ENCODE data around the gene KRTAP9-1. TPM values are rescaled to one million over a fixed set of nuclear protein-coding genes. Genes with fewer than 3 reads are reported as not detected.
"Not testable (repeated sequence)": the region's sequence is repeated elsewhere in the genome, so short reads cannot be mapped to it uniquely, and the experiment has no call there.

The KRTAP9-1 gene
- total and polyA plus RNA-seq, 4 donors, result not detected

DNA sequence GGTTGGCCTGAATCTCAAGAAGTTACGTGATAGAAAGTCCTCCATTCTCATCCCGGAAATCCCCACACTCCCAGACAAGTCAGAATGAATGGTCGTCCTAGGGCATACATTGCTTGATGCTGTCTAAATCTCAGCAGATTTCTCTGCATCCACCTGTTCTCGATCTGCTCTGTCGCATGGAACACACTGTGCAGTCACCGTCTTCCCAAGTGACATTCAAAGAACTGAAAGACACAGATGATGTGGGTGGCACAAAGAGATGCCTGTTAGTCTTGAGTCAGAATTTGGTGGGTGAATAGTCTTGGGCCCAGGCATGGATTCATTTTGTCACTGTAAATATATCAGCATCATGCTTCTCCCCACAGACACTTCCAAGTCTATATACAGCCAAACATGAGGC is 42.0 kb downstream of the KRTAP9-1 start:
- DNase-seq (ENCODE audit: low spot score), result no peak
- Histone ChIP-seq H3K4me1 (ENCODE audit: control insufficient read depth in 4 of 4, insufficient read depth in 4 of 4, low read length in 3 of 4) (no peaks in the 10 kb centered on the region), H3K9ac (ENCODE audit: low read depth in 1 of 2, low read length in 2 of 2) (no peak overlapping the region), H3K27me3 (ENCODE audit: control insufficient read depth in 4 of 4, insufficient read depth in 4 of 4, low read length in 3 of 4) (peaks cover 0 to 9% (median 0%) of the 10 kb centered on the region in 4 donors), H3K9me3 (ENCODE audit: control insufficient read depth in 4 of 4, low read length in 3 of 4) (peaks cover 0 to 3% (median 0%) of the 10 kb centered on the region in 4 donors), H3K36me3 (ENCODE audit: control insufficient read depth in 4 of 4, insufficient read depth in 3 of 4, low read depth in 1 of 4, low read length in 3 of 4) (no peaks in the 10 kb centered on the region), H3K27ac (ENCODE audit: low read depth in 1 of 2, low read length in 2 of 2) (no peak overlapping the region), H3K4me3 (ENCODE audit: low read depth in 1 of 3, low read length in 3 of 3) (no peak overlapping the region)
- WGBS, result 80% methylated on average over 6 of the region's 6 CpGs
- TF ChIP-seq, protein P1, sequence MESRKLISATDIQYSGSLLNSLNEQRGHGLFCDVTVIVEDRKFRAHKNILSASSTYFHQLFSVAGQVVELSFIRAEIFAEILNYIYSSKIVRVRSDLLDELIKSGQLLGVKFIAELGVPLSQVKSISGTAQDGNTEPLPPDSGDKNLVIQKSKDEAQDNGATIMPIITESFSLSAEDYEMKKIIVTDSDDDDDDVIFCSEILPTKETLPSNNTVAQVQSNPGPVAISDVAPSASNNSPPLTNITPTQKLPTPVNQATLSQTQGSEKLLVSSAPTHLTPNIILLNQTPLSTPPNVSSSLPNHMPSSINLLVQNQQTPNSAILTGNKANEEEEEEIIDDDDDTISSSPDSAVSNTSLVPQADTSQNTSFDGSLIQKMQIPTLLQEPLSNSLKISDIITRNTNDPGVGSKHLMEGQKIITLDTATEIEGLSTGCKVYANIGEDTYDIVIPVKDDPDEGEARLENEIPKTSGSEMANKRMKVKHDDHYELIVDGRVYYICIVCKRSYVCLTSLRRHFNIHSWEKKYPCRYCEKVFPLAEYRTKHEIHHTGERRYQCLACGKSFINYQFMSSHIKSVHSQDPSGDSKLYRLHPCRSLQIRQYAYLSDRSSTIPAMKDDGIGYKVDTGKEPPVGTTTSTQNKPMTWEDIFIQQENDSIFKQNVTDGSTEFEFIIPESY (IDR thresholded peaks at IDR 0.05), result no peak
- no peak for TF ChIP-seq NR2F2 (IDR thresholded peaks at IDR 0.05)
- TF ChIP-seq, protein P2, sequence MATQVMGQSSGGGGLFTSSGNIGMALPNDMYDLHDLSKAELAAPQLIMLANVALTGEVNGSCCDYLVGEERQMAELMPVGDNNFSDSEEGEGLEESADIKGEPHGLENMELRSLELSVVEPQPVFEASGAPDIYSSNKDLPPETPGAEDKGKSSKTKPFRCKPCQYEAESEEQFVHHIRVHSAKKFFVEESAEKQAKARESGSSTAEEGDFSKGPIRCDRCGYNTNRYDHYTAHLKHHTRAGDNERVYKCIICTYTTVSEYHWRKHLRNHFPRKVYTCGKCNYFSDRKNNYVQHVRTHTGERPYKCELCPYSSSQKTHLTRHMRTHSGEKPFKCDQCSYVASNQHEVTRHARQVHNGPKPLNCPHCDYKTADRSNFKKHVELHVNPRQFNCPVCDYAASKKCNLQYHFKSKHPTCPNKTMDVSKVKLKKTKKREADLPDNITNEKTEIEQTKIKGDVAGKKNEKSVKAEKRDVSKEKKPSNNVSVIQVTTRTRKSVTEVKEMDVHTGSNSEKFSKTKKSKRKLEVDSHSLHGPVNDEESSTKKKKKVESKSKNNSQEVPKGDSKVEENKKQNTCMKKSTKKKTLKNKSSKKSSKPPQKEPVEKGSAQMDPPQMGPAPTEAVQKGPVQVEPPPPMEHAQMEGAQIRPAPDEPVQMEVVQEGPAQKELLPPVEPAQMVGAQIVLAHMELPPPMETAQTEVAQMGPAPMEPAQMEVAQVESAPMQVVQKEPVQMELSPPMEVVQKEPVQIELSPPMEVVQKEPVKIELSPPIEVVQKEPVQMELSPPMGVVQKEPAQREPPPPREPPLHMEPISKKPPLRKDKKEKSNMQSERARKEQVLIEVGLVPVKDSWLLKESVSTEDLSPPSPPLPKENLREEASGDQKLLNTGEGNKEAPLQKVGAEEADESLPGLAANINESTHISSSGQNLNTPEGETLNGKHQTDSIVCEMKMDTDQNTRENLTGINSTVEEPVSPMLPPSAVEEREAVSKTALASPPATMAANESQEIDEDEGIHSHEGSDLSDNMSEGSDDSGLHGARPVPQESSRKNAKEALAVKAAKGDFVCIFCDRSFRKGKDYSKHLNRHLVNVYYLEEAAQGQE (IDR thresholded peaks at IDR 0.05), result no peak
- no peak for TF ChIP-seq RAD21 (IDR thresholded peaks at IDR 0.05)
- TF ChIP-seq JUND (IDR thresholded peaks at IDR 0.05), result no peak
- no peak for TF ChIP-seq FOXA2 (IDR thresholded peaks at IDR 0.05)
- TF ChIP-seq SP1 (IDR thresholded peaks at IDR 0.05), result no peak
- TF ChIP-seq CTCF (IDR thresholded peaks at IDR 0.05; ENCODE audit: low read depth, low read length, missing input control), result no peak
- TF ChIP-seq EGR1 (IDR thresholded peaks at IDR 0.05; ENCODE audit: low read depth in 2 of 2), result no peak
- TF ChIP-seq FOXA1 (IDR thresholded peaks at IDR 0.05), result no peak

DNA sequence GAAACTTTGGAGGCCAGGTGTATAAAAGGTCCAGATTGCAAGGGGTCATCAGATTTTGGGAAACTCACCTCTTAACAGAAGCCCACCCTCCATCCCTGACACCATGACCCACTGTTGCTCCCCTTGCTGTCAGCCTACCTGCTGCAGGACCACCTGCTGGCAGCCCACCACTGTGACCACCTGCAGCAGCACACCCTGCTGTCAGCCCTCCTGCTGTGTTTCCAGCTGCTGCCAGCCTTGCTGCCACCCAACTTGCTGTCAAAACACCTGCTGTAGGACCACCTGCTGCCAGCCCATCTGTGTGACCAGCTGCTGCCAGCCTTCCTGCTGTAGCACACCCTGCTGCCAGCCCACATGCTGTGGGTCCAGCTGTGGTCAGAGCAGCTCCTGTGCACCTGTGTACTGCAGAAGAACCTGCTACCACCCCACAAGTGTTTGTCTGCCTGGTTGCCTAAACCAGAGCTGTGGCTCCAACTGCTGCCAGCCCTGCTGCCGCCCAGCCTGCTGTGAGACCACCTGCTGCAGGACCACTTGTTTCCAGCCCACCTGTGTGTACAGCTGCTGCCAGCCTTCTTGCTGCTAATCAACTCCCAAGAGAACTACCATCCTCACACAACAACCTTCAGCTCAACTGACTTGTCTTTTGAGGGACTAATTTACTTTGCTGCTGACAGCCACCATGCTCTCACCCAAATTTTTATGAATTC is 42.9 kb downstream of the KRTAP9-1 start, which contains the start of gene KRTAP9-3:
KRTAP9-3 (plus strand) TSS at position 51 of the 707 bp plus-strand sequence; CDS start at position 104, 53 bp downstream.
- not testable (repeated sequence) for H3K4me1 ChIP-seq (ENCODE audit: control insufficient read depth in 4 of 4, insufficient read depth in 4 of 4, low read length in 3 of 4); DNase-seq (ENCODE audit: low spot score); H3K27me3 ChIP-seq (ENCODE audit: control insufficient read depth in 4 of 4, insufficient read depth in 4 of 4, low read length in 3 of 4); H3K9me3 ChIP-seq (ENCODE audit: control insufficient read depth in 4 of 4, low read length in 3 of 4); H3K36me3 ChIP-seq (ENCODE audit: control insufficient read depth in 4 of 4, insufficient read depth in 3 of 4, low read depth in 1 of 4, low read length in 3 of 4); H3K4me3 ChIP-seq (ENCODE audit: low read depth in 1 of 3, low read length in 3 of 3); H3K27ac ChIP-seq (ENCODE audit: low read depth in 1 of 2, low read length in 2 of 2); H3K9ac ChIP-seq (ENCODE audit: low read depth in 1 of 2, low read length in 2 of 2)
- WGBS, result 70% methylated on average over 1 of the region's 1 CpG

- H3K9me3 ChIP-seq (ENCODE audit: control insufficient read depth in 4 of 4, low read length in 3 of 4); H3K4me3 ChIP-seq (ENCODE audit: low read depth in 1 of 3, low read length in 3 of 3); H3K9ac ChIP-seq (ENCODE audit: low read depth in 1 of 2, low read length in 2 of 2); H3K4me1 ChIP-seq (ENCODE audit: control insufficient read depth in 4 of 4, insufficient read depth in 4 of 4, low read length in 3 of 4); H3K27me3 ChIP-seq (ENCODE audit: control insufficient read depth in 4 of 4, insufficient read depth in 4 of 4, low read length in 3 of 4); H3K36me3 ChIP-seq (ENCODE audit: control insufficient read depth in 4 of 4, insufficient read depth in 3 of 4, low read depth in 1 of 4, low read length in 3 of 4); DNase-seq (ENCODE audit: low spot score); H3K27ac ChIP-seq (ENCODE audit: low read depth in 1 of 2, low read length in 2 of 2): not testable (repeated sequence)
- 62% methylated on average over 4 of the region's 4 CpGs for WGBS
These were observed 47.4 kb downstream of the KRTAP9-1 start for GRCh38 chr17:41237116-41237515.

DNA sequence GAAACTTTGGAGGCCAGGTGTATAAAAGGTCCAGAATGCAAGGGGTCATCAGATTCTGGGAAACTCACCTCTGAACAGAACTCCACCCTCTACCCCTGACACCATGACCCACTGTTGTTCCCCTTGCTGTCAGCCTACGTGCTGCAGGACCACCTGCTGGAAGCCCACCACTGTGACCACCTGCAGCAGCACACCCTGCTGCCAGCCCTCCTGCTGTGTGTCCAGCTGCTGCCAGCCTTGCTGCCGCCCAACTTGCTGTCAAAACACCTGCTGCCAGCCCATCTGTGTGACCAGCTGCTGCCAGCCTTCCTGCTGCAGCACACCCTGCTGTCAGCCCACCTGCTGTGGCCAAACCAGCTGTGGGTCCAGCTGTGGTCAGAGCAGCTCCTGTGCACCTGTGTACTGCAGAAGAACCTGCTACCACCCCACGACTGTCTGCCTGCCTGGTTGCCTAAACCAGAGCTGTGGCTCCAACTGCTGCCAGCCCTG is 48.3 kb downstream of the KRTAP9-1 start, which contains the start of gene KRTAP9-8:
KRTAP9-8 (plus strand) TSS at position 51 of the 489 bp plus-strand sequence; CDS start at position 104, 53 bp downstream.
- H3K9me3 ChIP-seq (ENCODE audit: control insufficient read depth in 4 of 4, low read length in 3 of 4); H3K36me3 ChIP-seq (ENCODE audit: control insufficient read depth in 4 of 4, insufficient read depth in 3 of 4, low read depth in 1 of 4, low read length in 3 of 4); H3K4me3 ChIP-seq (ENCODE audit: low read depth in 1 of 3, low read length in 3 of 3); H3K27ac ChIP-seq (ENCODE audit: low read depth in 1 of 2, low read length in 2 of 2); H3K4me1 ChIP-seq (ENCODE audit: control insufficient read depth in 4 of 4, insufficient read depth in 4 of 4, low read length in 3 of 4); H3K9ac ChIP-seq (ENCODE audit: low read depth in 1 of 2, low read length in 2 of 2); H3K27me3 ChIP-seq (ENCODE audit: control insufficient read depth in 4 of 4, insufficient read depth in 4 of 4, low read length in 3 of 4); DNase-seq (ENCODE audit: low spot score): not testable (repeated sequence)
- 38% methylated on average over 3 of the region's 3 CpGs for WGBS
